MG63 (cell line): ENCODE data around the gene C1orf74. TPM values are rescaled to one million over a fixed set of nuclear protein-coding genes. Genes with fewer than 3 reads are reported as not detected.
"Not testable (repeated sequence)": the region's sequence is repeated elsewhere in the genome, so short reads cannot be mapped to it uniquely, and the experiment has no call there.

Experiments
- DNase-seq: peaks from one replicate; pipeline ENCODE4 v3.0.0-alpha.2; 2020
- H3K27me3 ChIP-seq: fragments of 250-450 bp; sonication (Bioruptor Pico); 2 replicates; pipeline ENCODE4 v1.5.1; 2020; ENCODE audit warnings: mild to moderate bottlenecking, moderate library complexity
- H3K36me3 ChIP-seq: fragments of 250-450 bp; sonication (Bioruptor Pico); 2 replicates; pipeline ENCODE4 v1.5.1; 2020; ENCODE audit warnings: mild to moderate bottlenecking, moderate library complexity
- H3K4me3 ChIP-seq: fragments of 250-450 bp; sonication (Bioruptor Pico); 2 replicates; pipeline ENCODE4 v1.5.1; 2020; ENCODE audit warnings: mild to moderate bottlenecking, moderate library complexity
- H3K9me3 ChIP-seq: fragments of 250-450 bp; sonication (Bioruptor Pico); 2 replicates; pipeline ENCODE4 v1.5.1; 2020; ENCODE audit warnings: mild to moderate bottlenecking, moderate library complexity
- total RNA-seq: library from RNA; depleted of rRNA; stranded (reverse); fragments of >200 nt; shearing (Covaris generic); gene quantifications from 2 replicates; pipeline ENCODE4 v1.2.3, GENCODE V29; 2014; ENCODE audit warnings: low replicate concordance

Gene C1orf74
- total RNA-seq, 1 experiment from 2014 or later = 4.6 TPM

DNA sequence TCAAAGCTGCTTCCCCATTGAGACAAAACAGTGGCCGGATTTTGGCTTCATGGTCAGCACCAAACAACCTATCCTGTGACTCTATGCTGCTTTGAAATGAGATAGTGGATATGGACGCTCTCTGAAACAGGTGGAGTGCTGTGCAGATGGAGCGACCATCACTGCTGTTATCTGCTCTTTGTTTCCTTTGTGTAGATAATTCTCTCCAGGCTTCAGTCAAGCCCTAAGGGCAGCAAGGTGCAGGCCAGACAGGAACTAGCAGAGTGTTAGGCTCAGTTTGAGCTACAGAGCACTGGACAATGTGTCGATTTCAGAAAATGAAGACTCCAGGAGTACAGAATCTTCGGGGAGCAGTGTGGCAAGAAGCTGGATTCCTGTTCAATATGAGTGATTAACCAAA, 26.4 kb upstream of the C1orf74 start:
- Histone ChIP-seq H3K27me3 (no peaks in the 10 kb centered on the region), H3K36me3 (no peaks in the 10 kb centered on the region), H3K4me3 (no peak overlapping the region), H3K9me3 (no peaks in the 10 kb centered on the region)
- no peak for DNase-seq

DNA sequence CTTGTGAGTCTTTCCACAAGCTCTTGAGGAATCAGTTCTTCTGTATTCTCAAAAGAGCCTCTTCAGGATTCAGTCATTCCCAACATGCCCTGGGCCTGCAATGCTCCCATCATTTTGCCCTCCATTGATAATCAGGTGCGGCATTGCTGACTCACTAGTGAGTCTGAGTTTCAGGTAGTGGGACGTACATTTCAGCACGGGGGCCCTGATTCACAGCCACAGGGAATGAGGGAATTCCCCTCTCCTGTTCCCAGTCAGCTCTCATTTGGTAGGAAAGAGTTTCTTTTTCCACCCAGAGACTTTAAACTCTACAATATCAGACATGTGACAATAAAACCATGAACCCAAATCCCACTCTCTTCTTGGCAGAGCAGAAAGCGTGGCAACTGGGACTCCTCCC, 25.3 kb upstream of the C1orf74 start:
- no peaks in the 10 kb centered on the region for H3K9me3 ChIP-seq
- no peaks in the 10 kb centered on the region for H3K36me3 ChIP-seq
- DNase-seq = no peak
- no peak overlapping the region for H3K4me3 ChIP-seq
- no peaks in the 10 kb centered on the region for H3K27me3 ChIP-seq

DNA sequence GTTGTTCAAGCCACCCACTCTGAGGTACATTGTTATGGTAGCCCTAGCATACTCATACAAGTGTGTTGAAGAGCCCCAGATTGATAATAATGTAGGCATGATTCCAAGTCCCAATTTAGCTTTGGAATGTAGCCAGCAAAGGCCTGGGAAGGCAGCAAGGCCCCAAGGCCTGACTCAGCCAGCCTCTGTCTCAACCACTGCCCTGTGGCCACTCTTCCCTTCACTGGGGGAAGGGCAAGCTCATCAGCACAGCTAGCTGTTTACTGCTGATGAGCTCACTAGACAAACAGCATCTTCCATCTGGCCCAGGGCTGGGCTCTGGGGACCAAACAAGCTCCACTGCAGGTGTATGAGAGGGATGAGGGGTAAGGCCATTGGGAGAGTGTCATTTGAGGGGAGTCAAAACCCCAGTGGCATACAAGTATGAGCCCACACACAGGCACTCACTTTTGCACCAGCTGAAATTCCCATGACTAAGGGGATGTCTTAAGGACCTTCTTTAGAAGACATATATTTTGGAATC, 23.8 kb upstream of the C1orf74 start:
- Histone ChIP-seq H3K27me3 (no peaks in the 10 kb centered on the region), H3K4me3 (no peak overlapping the region), H3K9me3 (no peaks in the 10 kb centered on the region), H3K36me3 (no peaks in the 10 kb centered on the region)
- peak; percentile 74 for DNase-seq

- DNase-seq = no peak
- no peaks in the 10 kb centered on the region for H3K36me3 ChIP-seq
- H3K9me3 ChIP-seq = no peaks in the 10 kb centered on the region
- no peaks in the 10 kb centered on the region for H3K27me3 ChIP-seq
- H3K4me3 ChIP-seq = no peak overlapping the region
These were observed 23.1 kb upstream of the C1orf74 start for GRCh38 chr1:209807509-209807908.

DNA sequence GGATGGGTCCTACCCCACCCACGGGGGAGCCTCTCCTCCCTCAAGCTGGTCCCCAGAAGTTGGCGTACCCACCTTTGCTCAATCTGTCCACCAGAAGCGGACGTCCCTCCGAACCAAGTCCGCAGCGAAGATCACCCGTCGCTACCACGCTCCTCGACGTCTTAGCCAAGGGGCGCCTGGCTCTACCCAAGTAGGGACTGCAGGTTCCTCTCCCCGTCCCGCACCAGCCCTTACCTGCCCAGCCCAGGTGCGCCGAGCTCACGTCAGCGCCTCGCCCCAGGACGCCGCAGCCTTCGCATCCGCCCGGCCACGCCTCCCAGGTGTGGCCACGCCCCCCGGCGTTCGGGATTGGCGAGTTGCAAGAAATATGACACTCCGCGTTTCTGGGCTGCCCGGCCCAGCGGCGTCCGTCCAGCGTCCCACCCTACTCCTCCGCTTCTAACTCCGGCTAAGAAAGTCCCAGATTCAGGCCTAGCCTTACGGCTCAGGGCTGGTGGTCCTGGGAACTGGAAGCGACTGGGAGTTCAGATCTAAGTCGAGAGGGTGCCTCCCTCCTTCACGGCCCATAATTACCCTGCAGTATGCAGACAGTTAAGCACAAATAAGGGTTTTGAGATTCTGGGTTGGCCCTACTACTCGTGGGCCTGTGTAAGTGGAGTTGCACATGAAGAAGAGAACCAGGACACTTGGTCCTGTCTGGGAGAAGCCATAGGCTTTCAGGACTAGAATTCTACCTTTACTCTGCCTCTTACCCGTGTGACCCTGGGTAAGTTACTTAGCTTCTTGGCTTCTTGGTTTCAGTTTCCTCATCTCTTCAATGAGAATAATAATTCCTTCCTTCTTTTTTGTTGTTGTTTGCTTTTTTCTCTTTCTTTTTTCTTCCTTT, 21.8 kb upstream of the C1orf74 start, which contains the start of gene IRF6:
Gene IRF6, minus strand, starts transcription at position 268 of the 886 bp plus-strand sequence. CDS start 4,729 bp downstream, outside the sequence.
- Histone ChIP-seq H3K9me3 (no peaks in the 10 kb centered on the region), H3K36me3 (no peaks in the 10 kb centered on the region), H3K4me3 (no peak within 1 kb of the TSS), H3K27me3 (no peaks in the 10 kb centered on the region)
- DNase-seq = no peak

- H3K27me3 ChIP-seq = no peaks in the 10 kb centered on the region
- DNase-seq = no peak
- H3K9me3 ChIP-seq = no peaks in the 10 kb centered on the region
- H3K4me3 ChIP-seq = no peak overlapping the region
- no peaks in the 10 kb centered on the region for H3K36me3 ChIP-seq
These were observed 21.0 kb upstream of the C1orf74 start for GRCh38 chr1:209805341-209805781.

- H3K9me3 ChIP-seq = no peaks in the 10 kb centered on the region
- H3K36me3 ChIP-seq = no peaks in the 10 kb centered on the region
- no peak for DNase-seq
- H3K27me3 ChIP-seq = no peaks in the 10 kb centered on the region
- no peak overlapping the region for H3K4me3 ChIP-seq
These were observed 19.2 kb upstream of the C1orf74 start for GRCh38 chr1:209803568-209803967.

- Histone ChIP-seq H3K9me3 (no peaks in the 10 kb centered on the region), H3K4me3 (no peak overlapping the region), H3K27me3 (no peaks in the 10 kb centered on the region), H3K36me3 (no peaks in the 10 kb centered on the region)
- DNase-seq = no peak
These were observed 18.4 kb upstream of the C1orf74 start for GRCh38 chr1:209802780-209803152.

- Histone ChIP-seq H3K4me3 (no peak overlapping the region), H3K27me3 (no peaks in the 10 kb centered on the region), H3K9me3 (no peaks in the 10 kb centered on the region), H3K36me3 (no peaks in the 10 kb centered on the region)
- DNase-seq = no peak
These were observed 17.9 kb upstream of the C1orf74 start for GRCh38 chr1:209802117-209802779.

GRCh38 chr1:209800984-209801834, 16.9 kb upstream of the C1orf74 start:
- DNase-seq = peak; percentile 62
- Histone ChIP-seq H3K27me3 (no peaks in the 10 kb centered on the region), H3K36me3 (no peaks in the 10 kb centered on the region), H3K9me3 (no peaks in the 10 kb centered on the region), H3K4me3 (no peak overlapping the region)

DNA sequence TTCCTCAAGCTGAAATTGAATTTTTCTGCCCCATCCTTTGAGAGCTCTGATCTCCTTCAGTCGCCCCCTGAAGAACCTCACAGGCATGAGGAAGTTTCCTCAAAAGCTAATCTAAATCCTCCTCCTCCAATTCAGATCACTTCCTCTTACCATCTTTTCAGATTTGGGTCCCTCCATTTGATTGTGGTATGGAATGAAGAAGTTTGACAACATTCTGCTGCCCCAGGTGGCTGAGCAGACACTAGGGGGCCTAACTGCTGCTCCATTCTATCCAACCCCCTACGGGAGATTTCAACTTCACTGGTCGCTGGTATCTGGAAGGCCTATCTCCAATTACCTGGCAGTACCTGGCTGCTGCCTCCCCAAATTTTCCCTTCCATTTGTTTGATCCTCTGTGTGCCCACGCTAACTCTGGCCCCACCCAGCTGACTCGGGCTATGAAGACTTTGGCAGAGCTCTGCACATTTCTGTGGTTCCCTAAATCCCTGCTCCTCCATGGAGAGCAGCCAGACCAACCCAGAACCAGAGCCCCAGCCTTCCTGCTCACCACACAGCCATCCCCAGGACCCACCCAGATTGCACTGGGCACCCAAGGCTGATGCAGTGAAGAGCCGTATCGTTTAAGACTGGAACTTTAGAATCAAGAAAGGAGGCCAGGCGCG, 13.8 kb upstream of the C1orf74 start:
- H3K27me3 ChIP-seq = peaks cover 8% of the 10 kb centered on the region
- H3K9me3 ChIP-seq = no peaks in the 10 kb centered on the region
- DNase-seq = peak; percentile 83
- H3K4me3 ChIP-seq = no peak overlapping the region
- no peaks in the 10 kb centered on the region for H3K36me3 ChIP-seq

GRCh38 chr1:209793711-209794110, 9.4 kb upstream of the C1orf74 start:
- H3K36me3 ChIP-seq, H3K4me3 ChIP-seq, H3K9me3 ChIP-seq, DNase-seq: not testable (repeated sequence)
- peaks cover 11% of the 10 kb centered on the region for H3K27me3 ChIP-seq

DNA sequence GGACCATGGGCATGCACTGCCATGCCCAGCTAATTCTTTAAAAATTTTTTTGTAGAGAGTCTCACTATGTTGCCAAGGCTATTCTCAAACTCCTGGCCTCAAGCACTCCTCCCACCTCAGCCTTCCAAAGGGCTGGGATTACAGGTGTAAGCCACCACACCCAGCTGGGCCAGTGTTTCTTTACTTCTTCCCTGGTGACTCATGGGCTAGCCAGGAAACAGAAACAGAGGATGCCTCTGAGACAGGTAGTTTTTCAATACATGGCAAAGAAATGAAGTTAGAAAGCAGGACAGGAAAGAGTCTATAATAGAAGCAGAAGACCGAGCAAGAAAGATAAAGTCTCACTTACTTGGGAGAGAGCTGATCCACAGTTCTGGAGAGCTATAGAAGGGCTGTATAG, 7.6 kb upstream of the C1orf74 start:
- Histone ChIP-seq H3K27me3 (peaks cover 11% of the 10 kb centered on the region), H3K4me3 (no peak overlapping the region), H3K9me3 (no peaks in the 10 kb centered on the region), H3K36me3 (no peaks in the 10 kb centered on the region)
- no peak for DNase-seq

DNA sequence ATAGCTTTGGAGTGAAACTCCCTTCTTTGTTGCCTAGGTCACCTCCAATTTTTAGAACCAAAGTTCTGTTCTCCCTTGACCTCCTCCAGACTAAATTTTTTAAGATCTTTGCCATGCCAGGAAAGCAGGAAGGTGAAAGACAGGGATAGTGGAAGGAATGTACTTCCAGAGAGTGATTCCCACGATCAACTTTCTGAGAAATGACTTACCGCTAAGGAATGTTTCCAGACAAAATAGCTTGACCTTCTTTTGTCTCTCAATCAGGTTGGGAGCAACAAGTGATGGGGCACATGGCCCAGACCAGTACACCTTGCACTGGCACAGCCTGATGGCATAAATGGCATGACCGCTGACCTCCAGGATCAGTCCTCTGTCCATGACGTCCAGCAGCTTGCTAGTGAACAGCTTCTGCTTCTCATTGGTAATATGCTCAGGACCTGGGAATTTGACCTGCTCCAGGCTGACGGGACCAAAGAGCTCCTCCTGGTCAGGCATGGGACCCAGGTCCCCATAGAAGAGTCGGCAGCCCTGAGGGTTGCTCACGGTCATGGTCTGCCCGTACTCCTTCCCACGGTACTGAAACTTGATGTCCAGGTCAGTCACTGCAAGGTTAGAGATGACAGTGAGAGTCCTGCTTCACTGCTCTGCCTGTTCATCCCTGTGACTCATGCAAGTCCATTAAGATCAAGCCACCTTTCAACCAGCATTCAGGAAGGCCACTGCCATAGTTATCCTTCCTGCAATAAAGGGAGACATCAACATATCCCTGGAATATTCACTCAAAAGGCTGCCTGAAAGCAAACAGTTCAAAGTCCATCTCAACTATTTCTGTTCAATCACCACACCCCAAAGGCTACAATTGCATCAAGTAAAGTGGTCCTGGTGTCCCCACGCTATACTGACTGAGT, 6.2 kb upstream of the C1orf74 start:
- DNase-seq = no peak
- no peak overlapping the region for H3K4me3 ChIP-seq
- H3K27me3 ChIP-seq = peaks cover 11% of the 10 kb centered on the region
- no peaks in the 10 kb centered on the region for H3K36me3 ChIP-seq
- H3K9me3 ChIP-seq = no peaks in the 10 kb centered on the region

DNA sequence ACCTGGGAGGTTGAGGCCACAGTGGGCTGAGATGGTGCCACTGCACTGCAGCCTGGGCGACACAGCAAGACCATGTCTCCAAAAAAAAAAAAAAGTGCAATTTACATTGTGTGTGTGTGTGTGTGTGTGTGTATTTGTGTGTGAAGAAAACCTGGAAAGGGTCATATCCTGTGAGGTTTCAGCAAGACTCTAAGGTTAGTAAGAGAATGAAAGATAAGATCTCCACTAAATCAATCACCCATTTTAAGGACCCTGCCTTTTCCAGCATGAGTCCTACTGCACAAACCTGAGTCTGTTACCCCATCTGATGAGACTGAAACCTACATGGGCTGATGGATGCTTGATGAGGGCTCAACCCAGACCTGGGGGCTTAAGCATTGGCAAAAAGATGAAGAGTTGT, 4.9 kb upstream of the C1orf74 start:
- peaks cover 9% of the 10 kb centered on the region; the same call in 1 of the 2 replicates for H3K27me3 ChIP-seq
- H3K4me3 ChIP-seq = no peak overlapping the region
- no peaks in the 10 kb centered on the region for H3K36me3 ChIP-seq
- DNase-seq = no peak
- H3K9me3 ChIP-seq = no peaks in the 10 kb centered on the region
